Transverse colon (tissue), 3 donors: ENCODE results near the gene PRKG1.

ENCODE experiments used
- CTCF ChIP-seq, 5 experiments: fragments of 200-600 bp in 3 of 5; fragments of 450-650 bp in 2 of 5; sonication (generic) in 3 of 5; IDR thresholded peaks; 1 replicate in 2 of 5; 2 replicates in 3 of 5; pipeline ENCODE4 v1.5.1; 2016 to 2017; ENCODE audit warnings: antibody characterized with exemption in 5 of 5, inconsistent platforms in 3 of 5, mild to moderate bottlenecking in 2 of 5, moderate library complexity in 1 of 5
- POLR2A ChIP-seq: fragments of 450-650 bp; IDR thresholded peaks from one replicate; pipeline ENCODE4 v1.6.1; 2016; ENCODE audit warnings: antibody characterized with exemption, mild to moderate bottlenecking, moderate library complexity

- TF ChIP-seq POLR2A (no peak), CTCF (IDR thresholded peaks at IDR 0.05) (no peak)
Observed at GRCh38 chr10:51313251-51313650, 239.0 kb downstream of the PRKG1 start.
